MCF 10A (cell line): ENCODE data around the gene APCDD1L. TPM values are rescaled to one million over a fixed set of nuclear protein-coding genes. Genes with fewer than 3 reads are reported as not detected.

ENCODE experiments used
- BruUV-seq: library from RNA; stranded (reverse); fragments of 400-500 nt; replicated peaks from 2 replicates; lab custom pipeline; 2021; lab: Mats Ljungman, UMichigan
- CTCF ChIA-PET: fragments of 300-600 bp; sonication (Branson Sonifier 250); formaldehyde crosslinking; extraction: SDS; loops from one replicate; lab custom pipeline; 2021; ENCODE audit warnings: antibody characterized with exemption, inconsistent platforms; lab: Yijun Ruan, JAX
- POLR2A ChIA-PET: fragments of 300-600, 350-650 bp; sonication (Branson Sonifier 250); formaldehyde crosslinking; extraction: SDS; loops from one replicate; lab custom pipeline; 2020; ENCODE audit warnings: antibody characterized with exemption, inconsistent platforms; lab: Yijun Ruan, JAX
- DNase-seq: peaks from one replicate; pipeline ENCODE4 v3.0.0-alpha.2; 2018; ENCODE audit not compliant: unreplicated experiment
- H3K27ac Mint-ChIP-seq: one replicate; pipeline ENCODE4 v1.8.0; 2022; ENCODE audit warnings: mild to moderate bottlenecking, low read depth, mixed read lengths; ENCODE audit not compliant: unreplicated experiment
- H3K27me3 Mint-ChIP-seq: one replicate; pipeline ENCODE4 v1.8.0; 2022; ENCODE audit warnings: mixed read lengths; ENCODE audit not compliant: insufficient read depth, unreplicated experiment
- H3K36me3 Mint-ChIP-seq: one replicate; pipeline ENCODE4 v1.8.0; 2022; ENCODE audit warnings: mild to moderate bottlenecking, moderate library complexity, mixed read lengths; ENCODE audit not compliant: insufficient read depth, unreplicated experiment
- H3K4me1 Mint-ChIP-seq: one replicate; pipeline ENCODE4 v1.8.0; 2022; ENCODE audit warnings: mixed read lengths; ENCODE audit not compliant: insufficient read depth, unreplicated experiment
- H3K4me3 Mint-ChIP-seq: one replicate; pipeline ENCODE4 v1.8.0; 2022; ENCODE audit warnings: mild to moderate bottlenecking, moderate library complexity, mixed read lengths; ENCODE audit not compliant: unreplicated experiment
- H3K9me3 Mint-ChIP-seq: one replicate; pipeline ENCODE4 v1.8.0; 2022; ENCODE audit warnings: mixed read lengths; ENCODE audit not compliant: unreplicated experiment
- intact Hi-C: fragments of 100-400 bp; cut with micrococcal nuclease; formaldehyde crosslinking; loops from 2 replicates; pipeline ENCODE4 v1.14.1; 2022
- total RNA-seq: library from RNA; stranded (reverse); gene quantifications from 2 replicates; pipeline ENCODE4 v1.2.3, GENCODE V29; 2022
- TF ChIP-seq, protein P1 (sequence below): fragments of 200-600 bp; IDR thresholded peaks from one replicate; pipeline ENCODE4 v1.8.0; 2022; ENCODE audit warnings: antibody characterized with exemption, mild to moderate bottlenecking; ENCODE audit not compliant: unreplicated experiment

Gene APCDD1L
- total RNA-seq, 1 experiment from 2014 or later: 0.86 TPM

DNA sequence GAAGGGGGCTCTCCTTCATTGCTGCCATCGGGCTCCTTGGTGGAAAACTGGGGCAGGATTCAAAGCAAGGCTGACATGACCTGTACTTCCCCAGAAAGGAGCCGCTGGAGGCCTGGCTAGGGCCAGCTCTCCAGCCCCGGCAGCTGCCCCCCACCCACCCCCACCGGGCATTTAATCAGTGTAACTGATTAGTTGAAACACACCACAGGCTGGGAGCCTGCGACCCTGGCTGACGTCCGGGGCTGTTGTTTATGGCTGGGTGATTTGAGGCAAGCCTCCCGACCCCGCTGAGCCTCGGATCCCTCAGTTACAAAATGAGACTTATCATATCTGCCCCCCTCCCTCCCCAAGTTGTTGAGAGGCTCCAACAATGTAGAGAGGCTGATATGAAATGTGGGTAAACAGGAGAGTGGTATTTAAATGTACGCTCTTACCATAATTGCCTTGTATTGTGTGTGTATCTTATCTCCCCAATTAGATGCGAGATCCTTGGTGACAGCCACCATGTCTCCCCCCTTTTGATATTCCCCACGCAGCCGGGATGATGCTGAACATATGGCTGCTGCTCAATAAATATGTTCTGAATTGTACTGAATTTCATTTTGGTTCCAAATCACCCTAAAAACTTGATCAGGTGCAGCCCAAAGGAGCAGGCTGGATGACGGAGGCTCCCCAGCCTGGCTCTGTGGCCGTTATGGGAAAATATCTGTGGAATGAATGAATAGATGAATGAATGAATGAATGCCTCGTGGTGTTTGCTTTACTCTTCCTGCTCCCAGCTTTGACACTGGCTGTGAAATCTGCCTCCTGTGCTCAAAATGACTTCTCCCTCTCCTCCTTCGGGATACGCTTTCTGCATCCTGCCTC, 31.8 kb upstream of the APCDD1L start:
- Mint-ChIP-seq H3K27me3 (no peaks in the 10 kb centered on the region), H3K4me1 (peaks cover 6% of the 10 kb centered on the region), H3K4me3 (no peak overlapping the region), H3K9me3 (no peaks in the 10 kb centered on the region), H3K27ac (no peak overlapping the region), H3K36me3 (peaks cover 6% of the 10 kb centered on the region)
- POLR2A ChIA-PET: no interaction called here
- TF ChIP-seq, protein P1, sequence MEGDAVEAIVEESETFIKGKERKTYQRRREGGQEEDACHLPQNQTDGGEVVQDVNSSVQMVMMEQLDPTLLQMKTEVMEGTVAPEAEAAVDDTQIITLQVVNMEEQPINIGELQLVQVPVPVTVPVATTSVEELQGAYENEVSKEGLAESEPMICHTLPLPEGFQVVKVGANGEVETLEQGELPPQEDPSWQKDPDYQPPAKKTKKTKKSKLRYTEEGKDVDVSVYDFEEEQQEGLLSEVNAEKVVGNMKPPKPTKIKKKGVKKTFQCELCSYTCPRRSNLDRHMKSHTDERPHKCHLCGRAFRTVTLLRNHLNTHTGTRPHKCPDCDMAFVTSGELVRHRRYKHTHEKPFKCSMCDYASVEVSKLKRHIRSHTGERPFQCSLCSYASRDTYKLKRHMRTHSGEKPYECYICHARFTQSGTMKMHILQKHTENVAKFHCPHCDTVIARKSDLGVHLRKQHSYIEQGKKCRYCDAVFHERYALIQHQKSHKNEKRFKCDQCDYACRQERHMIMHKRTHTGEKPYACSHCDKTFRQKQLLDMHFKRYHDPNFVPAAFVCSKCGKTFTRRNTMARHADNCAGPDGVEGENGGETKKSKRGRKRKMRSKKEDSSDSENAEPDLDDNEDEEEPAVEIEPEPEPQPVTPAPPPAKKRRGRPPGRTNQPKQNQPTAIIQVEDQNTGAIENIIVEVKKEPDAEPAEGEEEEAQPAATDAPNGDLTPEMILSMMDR: no peak
- CTCF ChIA-PET: no interaction called here
- DNase-seq: no peak
- intact Hi-C loops: no loop called here
- no TSS peak for BruUV-seq

DNA sequence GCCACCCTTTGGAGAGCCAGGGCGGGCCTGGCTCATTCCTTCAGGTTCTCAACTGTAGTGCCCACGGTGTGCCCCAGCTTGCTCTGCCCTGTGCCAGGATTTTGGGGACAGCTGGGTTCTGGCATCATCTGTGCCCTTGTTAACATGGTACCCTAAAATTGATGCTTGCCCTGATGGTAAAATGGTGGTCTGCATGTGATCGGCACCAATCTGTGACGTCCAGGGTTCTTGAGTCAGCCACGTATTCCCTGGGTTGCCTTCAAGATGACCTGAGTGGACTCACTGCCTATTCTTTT, 31.2 kb upstream of the APCDD1L start:
- ChIA-PET CTCF (no interaction called here), POLR2A (no interaction called here)
- Mint-ChIP-seq H3K4me1 (peaks cover 6% of the 10 kb centered on the region), H3K27me3 (no peaks in the 10 kb centered on the region), H3K9me3 (no peaks in the 10 kb centered on the region), H3K27ac (no peak overlapping the region), H3K4me3 (no peak overlapping the region), H3K36me3 (peaks cover 5% of the 10 kb centered on the region)
- TF ChIP-seq, protein P1: no peak
- intact Hi-C loops: no loop called here
- no peak for DNase-seq
- BruUV-seq: no TSS peak

DNA sequence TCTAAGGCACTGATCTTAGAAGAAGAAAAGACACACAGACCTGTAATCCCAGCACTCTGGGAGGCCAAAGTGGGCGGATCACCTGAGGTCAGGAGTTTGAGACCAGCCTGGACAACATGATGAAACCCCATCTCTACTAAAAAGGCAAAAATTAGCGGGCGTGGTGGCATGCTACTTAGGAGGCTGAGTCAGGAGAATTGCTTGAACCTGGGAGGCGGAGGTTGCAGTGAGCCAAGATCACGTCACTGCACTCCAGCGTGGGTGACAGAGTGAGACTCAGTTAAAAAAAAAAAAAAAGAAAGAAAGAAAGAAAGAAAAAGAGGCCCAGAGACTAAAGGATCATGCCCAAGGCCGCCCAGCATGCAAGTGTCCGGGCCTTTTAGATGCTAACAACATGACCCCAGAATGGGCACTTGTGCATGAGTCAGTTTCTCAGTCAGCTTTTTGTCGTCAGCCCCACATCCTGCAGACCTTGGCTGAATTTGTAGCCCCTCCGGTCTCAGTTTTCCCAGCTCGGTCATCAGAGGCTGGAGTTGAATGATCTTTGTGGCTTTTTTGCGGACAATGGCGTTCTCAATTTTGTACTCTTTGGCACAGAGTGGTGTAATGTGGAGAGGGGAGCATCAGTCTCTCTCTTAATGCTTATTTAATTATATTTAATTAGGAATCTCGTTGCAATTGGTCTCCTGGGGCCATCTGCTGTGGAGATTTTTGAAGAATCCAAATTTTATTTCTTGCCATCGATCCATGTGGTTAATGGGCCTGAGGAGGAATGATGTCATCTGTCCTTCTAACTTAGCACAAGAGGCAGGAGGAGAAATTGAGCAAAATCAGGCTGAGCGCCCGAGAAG, 30.6 kb upstream of the APCDD1L start:
- no peaks in the 10 kb centered on the region for H3K9me3 Mint-ChIP-seq
- ChIA-PET CTCF (no interaction called here), POLR2A (interaction anchor here (0.6 to 0.9 kb wide), 2 partner anchors 12 to 128 kb away, joined by 3 to 4 read pairs; no protein-coding TSS in a partner anchor)
- no peaks in the 10 kb centered on the region for H3K27me3 Mint-ChIP-seq
- no peak overlapping the region for H3K4me3 Mint-ChIP-seq
- H3K4me1 Mint-ChIP-seq: peaks cover 6% of the 10 kb centered on the region
- BruUV-seq: no TSS peak
- TF ChIP-seq, protein P1: no peak
- H3K27ac Mint-ChIP-seq: no peak overlapping the region
- intact Hi-C loops: no loop called here
- no peaks in the 10 kb centered on the region for H3K36me3 Mint-ChIP-seq
- DNase-seq: no peak

DNA sequence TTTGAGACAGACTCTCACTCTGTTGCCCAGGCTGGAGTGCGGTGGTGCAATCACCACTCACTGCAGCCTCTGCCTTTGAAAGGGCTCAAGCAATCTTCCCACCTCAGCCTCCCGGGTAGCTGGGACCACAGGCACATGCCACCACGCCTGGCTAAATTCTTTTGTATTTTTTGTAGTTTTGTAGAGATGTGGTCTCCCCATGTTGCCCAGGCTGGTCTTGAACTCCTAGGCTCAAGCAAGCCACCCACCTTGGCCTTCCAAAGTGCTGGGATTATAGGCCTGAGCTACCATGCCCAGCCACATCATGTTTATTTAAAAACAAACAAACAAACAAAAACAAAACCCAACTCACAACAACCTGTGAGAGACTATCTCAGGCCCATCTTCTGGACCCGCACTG, 29.7 kb upstream of the APCDD1L start:
- peaks cover 6% of the 10 kb centered on the region for H3K4me1 Mint-ChIP-seq
- TF ChIP-seq, protein P1: no peak
- no TSS peak for BruUV-seq
- no peak for DNase-seq
- H3K27me3 Mint-ChIP-seq: no peaks in the 10 kb centered on the region
- intact Hi-C loops: no loop called here
- H3K4me3 Mint-ChIP-seq: no peak overlapping the region
- no peak overlapping the region for H3K27ac Mint-ChIP-seq
- H3K9me3 Mint-ChIP-seq: no peaks in the 10 kb centered on the region
- CTCF ChIA-PET: interaction anchor here (0.6 kb wide), 1 partner anchor 923 kb away, joined by 3 read pairs; no protein-coding TSS in a partner anchor
- POLR2A ChIA-PET: interaction anchor here (0.6 to 0.9 kb wide), 2 partner anchors 11 to 128 kb away, joined by 3 to 4 read pairs; no protein-coding TSS in a partner anchor
- no peaks in the 10 kb centered on the region for H3K36me3 Mint-ChIP-seq
